ENCODE results near the gene ALK.

ALK gene

GRCh38 chr2:29443151-29443550 is 478.2 kb downstream of the ALK start:
- no peak for DNase-seq

- no peak for DNase-seq
Measured at GRCh38 chr2:29440921-29441623, 480.3 kb downstream of the ALK start.

- DNase-seq = no peak
Measured at GRCh38 chr2:29433920-29434319, 487.5 kb downstream of the ALK start.

GRCh38 chr2:29433128-29433527 is 488.3 kb downstream of the ALK start:
- no peak for DNase-seq

GRCh38 chr2:29431485-29431884 is 489.9 kb downstream of the ALK start:
- no peak for DNase-seq

- no peak for DNase-seq
Measured at GRCh38 chr2:29430382-29431112, 490.8 kb downstream of the ALK start.

GRCh38 chr2:29426354-29426753 is 495.0 kb downstream of the ALK start:
- DNase-seq = no peak

- DNase-seq = no peak
Measured at GRCh38 chr2:29425866-29426265, 495.5 kb downstream of the ALK start.

- no peak for DNase-seq
Measured at GRCh38 chr2:29423061-29423666, 498.2 kb downstream of the ALK start.

GRCh38 chr2:29420999-29421782 is 500.2 kb downstream of the ALK start:
- no peak for DNase-seq

- no peak for DNase-seq
Measured at GRCh38 chr2:29420464-29420863, 500.9 kb downstream of the ALK start.

GRCh38 chr2:29417630-29418029 is 503.8 kb downstream of the ALK start:
- DNase-seq = no peak

- no peak for DNase-seq
Measured at GRCh38 chr2:29412197-29412925, 509.0 kb downstream of the ALK start.

GRCh38 chr2:29405707-29406106 is 515.7 kb downstream of the ALK start:
- DNase-seq = no peak

- no peak for DNase-seq
Measured at GRCh38 chr2:29405266-29405665, 516.1 kb downstream of the ALK start.

- DNase-seq = no peak
Measured at GRCh38 chr2:29401994-29402393, 519.4 kb downstream of the ALK start.

GRCh38 chr2:29400930-29401653 is 520.3 kb downstream of the ALK start:
- no peak for DNase-seq

- DNase-seq = no peak
Measured at GRCh38 chr2:29398384-29399237, 522.8 kb downstream of the ALK start.

- DNase-seq = no peak
Measured at GRCh38 chr2:29397713-29398112, 523.7 kb downstream of the ALK start.

- no peak for DNase-seq
Measured at GRCh38 chr2:29397039-29397438, 524.3 kb downstream of the ALK start.

GRCh38 chr2:29394981-29395350 is 526.4 kb downstream of the ALK start:
- no peak for DNase-seq

Data from GOT3 (cell line).